ENCODE measurements around the gene NPR3.

GRCh38 chr5:32777733-32778132, 66.6 kb downstream of the NPR3 start:
- TF ChIP-seq CTCF (IDR thresholded peaks at IDR 0.05): no peak
- no peak for TF ChIP-seq POLR2A (IDR thresholded peaks at IDR 0.05)

Measured in thyroid gland (tissue), 4 donors.